Measurements from ENCODE around the gene KLHL2. TPM values are rescaled to one million over a fixed set of nuclear protein-coding genes. Genes with fewer than 3 reads are reported as not detected.
"Not testable (repeated sequence)": the region's sequence is repeated elsewhere in the genome, so short reads cannot be mapped to it uniquely, and the experiment has no call there.

KLHL2 gene
- total RNA-seq, 2 donors from 2014 or later, result 8.9 to 12.8 TPM

DNA sequence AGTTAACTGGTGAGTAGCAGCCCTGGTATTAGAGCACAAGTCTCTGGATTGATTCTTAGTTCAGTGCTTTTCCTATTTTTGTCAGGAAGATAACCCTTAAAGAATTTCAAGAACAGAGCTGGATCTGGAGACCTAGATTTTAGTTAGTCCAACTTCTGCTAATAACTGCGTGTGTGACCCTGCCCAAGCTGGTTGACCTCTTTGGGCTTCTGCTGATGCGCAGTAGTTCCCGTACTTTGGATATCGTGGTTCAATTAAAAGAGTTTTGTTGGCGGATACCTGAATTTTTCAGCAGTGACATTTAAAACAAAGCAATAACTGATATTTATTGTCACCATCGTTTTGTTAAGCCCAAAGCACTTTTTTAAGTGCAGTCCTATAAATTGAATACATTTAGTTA lies 129.4 kb downstream of the KLHL2 start:
- ATAC-seq, result no peak
- intact Hi-C loops (cut with DNase I, micrococcal nuclease), result no loop called here

DNA sequence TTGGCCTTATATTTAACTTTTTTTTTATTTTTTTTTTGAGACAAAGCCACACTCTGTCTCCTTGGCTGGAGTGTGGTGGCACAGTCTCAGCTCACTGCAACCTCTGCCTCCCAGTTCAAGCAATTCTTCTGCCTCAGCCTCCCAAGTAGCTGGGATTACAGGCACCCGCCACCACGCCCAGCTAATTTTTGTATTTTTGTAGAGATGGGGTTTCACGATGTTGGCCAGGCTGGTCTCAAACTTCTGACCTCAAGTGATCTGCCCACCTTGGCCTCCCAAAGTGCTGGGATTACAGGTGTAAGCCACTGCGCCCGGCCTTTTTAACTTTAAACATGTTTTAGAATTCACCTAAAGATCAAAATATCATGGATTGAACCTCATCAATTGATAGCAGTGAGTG lies 135.0 kb downstream of the KLHL2 start:
- DNase-seq, ATAC-seq: not testable (repeated sequence)
- intact Hi-C loops (cut with DNase I, micrococcal nuclease), result loop anchor here in 1 of 2 donors (10.0 kb wide), 1 partner anchor 208 kb away; no protein-coding TSS in a partner anchor

More for the DNA sequence above, 129.4 kb downstream of the KLHL2 start:
- no peak for DNase-seq

GRCh38 chr4:165343353-165344191 lies 136.2 kb downstream of the KLHL2 start:
- DNase-seq (peak in 1 of 2 donors; percentile 27), ATAC-seq (peak; percentile 77)
- intact Hi-C loops (cut with DNase I, micrococcal nuclease), result loop anchor here in 1 of 2 donors (10.0 kb wide), 1 partner anchor 209 kb away; no protein-coding TSS in a partner anchor

GRCh38 chr4:165345666-165346417 lies 138.5 kb downstream of the KLHL2 start:
- DNase-seq (no peak), ATAC-seq (no peak)
- intact Hi-C loops (cut with DNase I, micrococcal nuclease), result loop anchor here in 1 of 2 donors (10.0 kb wide), 1 partner anchor 211 kb away; no protein-coding TSS in a partner anchor

DNA sequence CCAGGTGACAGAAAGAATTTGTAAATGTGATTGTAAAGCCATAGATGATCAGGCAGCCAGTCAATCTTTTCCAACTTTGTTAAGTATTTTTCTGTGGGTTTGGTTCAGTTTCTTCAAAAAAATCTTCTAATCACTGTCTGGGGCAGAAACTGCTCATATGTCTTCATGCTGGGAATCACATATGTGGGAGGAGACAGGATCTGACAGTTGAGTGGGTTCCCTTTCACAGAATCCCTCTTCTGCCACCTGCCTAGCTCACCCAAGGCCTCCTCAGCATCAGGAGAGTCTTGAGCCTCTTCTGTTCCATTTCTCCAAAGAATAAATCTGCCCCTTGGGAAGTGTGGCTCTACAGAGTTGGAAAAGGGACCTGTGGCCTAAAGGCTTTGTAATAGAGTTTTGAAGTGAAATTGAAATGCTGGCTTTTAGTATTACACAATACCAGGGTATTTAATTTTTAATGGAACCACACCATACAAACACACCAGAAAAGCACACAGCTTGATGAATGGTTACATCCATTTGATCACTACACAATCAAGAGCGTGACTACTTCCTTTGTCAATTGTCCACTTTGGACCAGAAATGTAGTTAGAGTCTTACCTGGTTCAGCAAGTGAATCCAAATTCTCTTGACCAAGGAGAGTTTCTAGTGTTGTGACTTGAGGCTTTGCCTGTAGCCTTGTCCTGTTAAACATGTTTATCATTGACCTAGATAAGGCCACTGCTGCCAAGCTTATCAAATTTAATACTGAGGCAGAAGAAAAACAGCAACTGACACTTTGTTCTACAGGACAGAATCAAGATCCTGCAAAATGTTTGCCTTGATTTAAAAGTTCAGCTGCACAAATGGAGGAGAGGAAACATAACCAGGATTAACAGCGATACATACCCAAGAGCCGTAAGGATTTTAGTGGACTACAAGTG lies 140.5 kb downstream of the KLHL2 start:
- no peak for ATAC-seq
- intact Hi-C loops (cut with DNase I, micrococcal nuclease), result loop anchor here in 1 of 2 donors (10.0 kb wide), 1 partner anchor 213 kb away; no protein-coding TSS in a partner anchor
- DNase-seq, result no peak

GRCh38 chr4:165351359-165352130 lies 144.2 kb downstream of the KLHL2 start:
- ATAC-seq (no peak), DNase-seq (no peak)
- intact Hi-C loops (cut with DNase I, micrococcal nuclease), result loop anchor here in 1 of 2 donors (10.0 kb wide), 1 partner anchor 113 kb away; no protein-coding TSS in a partner anchor

DNA sequence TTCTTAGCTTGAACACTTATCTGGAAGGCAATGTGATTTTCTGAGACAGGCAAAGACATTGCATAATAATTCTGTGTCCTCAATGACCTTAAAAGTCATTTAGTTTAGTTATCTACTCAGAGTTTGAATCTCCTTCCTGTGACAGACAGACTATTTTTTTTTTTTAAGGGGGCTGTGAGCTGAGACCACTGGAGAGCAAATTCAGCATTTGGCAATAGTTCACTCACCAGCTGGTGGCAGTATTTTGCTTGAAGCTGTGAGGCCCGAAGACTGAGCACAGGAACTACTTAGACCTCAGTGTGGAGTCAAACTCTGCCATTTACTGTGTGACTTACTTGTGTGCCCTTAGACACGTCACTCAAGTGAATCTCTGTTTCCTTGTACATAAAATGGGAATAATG lies 148.5 kb downstream of the KLHL2 start:
- DNase-seq (peak in 1 of 2 donors; percentile 43), ATAC-seq (peak; percentile 79)
- intact Hi-C loops (cut with DNase I, micrococcal nuclease), result loop anchor here in 1 of 2 donors (10.0 kb wide), 1 partner anchor 109 kb away; no protein-coding TSS in a partner anchor

- no peak for DNase-seq
- no peak for ATAC-seq
- intact Hi-C loops (cut with DNase I, micrococcal nuclease), result loop anchor here in 1 of 2 donors (10.0 kb wide), 1 partner anchor 105 kb away; no protein-coding TSS in a partner anchor
These were observed 152.1 kb downstream of the KLHL2 start for GRCh38 chr4:165359506-165359905.

GRCh38 chr4:165360041-165360695 lies 152.8 kb downstream of the KLHL2 start:
- ATAC-seq, result no peak
- no peak for DNase-seq
- intact Hi-C loops (cut with DNase I, micrococcal nuclease), result no loop called here

DNA sequence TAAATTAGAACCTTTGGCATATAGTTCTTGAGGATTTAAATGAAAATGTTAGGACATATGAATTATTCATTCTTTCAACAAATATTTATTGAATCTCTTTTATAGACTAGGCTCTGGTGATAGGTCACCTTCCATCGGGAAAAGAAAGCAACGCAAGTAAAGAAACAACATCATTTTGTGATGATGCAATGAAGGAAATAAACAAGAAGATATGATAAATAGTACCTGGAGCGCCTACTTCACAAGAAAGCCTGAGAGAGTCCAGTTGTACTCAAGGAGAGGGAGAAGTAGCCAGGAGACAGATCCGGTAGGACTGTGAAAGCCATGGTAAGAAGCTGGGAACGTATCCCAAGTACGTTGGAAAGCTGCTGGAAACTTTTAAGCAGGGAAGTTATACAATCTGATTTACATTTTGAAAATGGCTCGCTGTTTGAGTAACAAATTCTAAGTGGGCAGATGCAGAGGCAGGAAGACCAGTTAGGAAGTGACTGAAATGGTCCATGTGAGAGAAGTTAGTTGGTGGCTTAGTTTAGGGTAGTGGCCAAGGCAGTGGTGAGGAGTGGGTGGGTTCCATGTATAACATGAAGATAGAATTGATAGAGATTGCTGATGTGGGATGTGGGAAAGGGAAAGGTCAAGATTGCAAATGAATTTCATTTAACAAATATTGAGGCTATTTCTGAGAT lies 153.8 kb downstream of the KLHL2 start:
- intact Hi-C loops (cut with DNase I, micrococcal nuclease), result no loop called here
- ATAC-seq, result no peak
- DNase-seq, result no peak

DNA sequence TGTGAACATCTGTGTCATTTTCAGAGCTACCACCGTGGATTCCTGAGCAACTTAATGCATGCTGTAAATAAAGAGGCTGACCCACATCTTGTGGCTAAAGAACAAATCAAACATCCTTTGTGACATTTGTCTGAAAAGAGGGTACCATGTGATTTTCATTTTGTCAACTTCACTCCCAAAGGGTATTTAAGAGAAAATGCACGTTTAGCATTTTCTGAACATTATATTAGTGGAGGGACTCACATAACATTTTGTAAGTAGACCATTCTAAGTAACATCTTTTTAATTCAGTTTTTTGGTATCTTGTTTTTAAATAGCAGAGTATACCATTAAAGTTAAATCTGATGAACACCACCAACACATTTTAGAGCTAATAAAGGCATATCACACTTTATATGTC lies 154.4 kb downstream of the KLHL2 start:
- intact Hi-C loops (cut with DNase I, micrococcal nuclease), result no loop called here
- DNase-seq, result no peak

DNA sequence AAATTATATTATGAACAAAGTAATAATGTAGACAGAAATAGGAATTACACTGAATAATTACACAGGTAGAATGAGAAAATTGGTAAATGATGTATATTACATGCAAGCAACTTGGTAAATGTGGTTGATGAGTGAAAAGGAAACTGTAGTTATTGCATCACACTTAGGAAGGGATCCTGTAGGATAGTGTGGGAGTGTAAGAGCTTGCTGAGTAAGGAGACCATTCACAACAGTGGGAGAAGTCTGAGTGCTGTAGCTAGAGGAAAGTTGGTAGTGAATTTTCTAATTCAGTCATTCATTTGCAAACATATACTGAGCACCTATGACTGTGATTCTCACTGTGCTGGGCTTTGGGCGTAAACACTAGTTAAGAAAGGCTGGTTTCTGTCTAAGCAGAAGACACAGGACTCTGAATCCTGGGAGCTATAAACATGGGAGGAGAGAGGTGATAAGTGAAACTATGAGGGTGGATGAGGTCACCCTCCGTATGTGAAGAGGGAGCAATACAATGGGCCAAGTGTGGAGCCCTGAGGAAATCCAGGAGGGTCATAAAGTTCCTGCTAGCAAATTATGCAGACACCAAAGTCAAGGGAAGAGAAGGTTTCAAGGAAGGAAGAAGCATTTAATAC lies 157.2 kb downstream of the KLHL2 start:
- intact Hi-C loops (cut with DNase I, micrococcal nuclease), result no loop called here
- DNase-seq, result peak; percentile 22 to 65
- ATAC-seq, result peak; percentile 99

More for the DNA sequence above, 154.4 kb downstream of the KLHL2 start:
- ATAC-seq, result no peak

DNA sequence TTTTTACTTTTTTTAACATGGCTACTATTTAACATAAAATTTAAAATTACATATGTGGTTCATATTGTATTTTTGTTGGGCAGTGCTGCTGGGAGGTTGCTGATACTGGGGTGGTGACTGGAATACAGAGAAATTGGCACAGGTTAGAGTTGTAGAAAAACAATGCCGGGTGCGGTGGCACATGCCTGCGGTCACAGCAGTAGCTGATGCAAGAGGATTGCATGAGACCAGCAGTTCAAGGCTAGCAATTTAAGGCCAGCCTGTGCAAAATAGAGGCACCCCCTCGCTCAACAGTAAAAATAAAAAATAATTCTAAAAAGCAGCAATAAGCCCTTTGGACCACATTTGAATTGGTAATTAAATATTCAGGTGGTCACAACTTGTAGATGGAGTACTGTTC lies 159.7 kb downstream of the KLHL2 start:
- intact Hi-C loops (cut with DNase I, micrococcal nuclease), result no loop called here
- ATAC-seq, result no peak
- DNase-seq, result no peak

- ATAC-seq, result no peak
- intact Hi-C loops (cut with DNase I, micrococcal nuclease), result no loop called here
- no peak for DNase-seq
These were observed 160.8 kb downstream of the KLHL2 start for GRCh38 chr4:165368114-165368513.

DNA sequence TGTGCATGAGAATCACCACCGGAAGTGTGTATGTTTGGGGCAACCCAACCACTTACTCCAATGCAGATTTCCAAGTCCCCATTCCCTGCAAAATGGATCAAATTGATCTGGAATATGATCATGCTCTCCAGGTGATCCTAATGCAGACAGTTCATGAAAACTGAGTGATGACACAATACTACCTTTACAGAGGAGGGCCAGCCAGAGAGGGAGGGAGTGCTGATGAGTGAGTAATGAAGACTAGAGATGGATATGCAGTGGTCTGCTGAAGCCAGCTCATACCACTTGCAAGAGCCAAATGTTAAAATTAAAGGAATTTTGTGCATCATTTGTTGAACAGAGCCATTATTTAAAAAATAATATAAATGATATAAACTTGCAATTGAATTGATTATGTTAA lies 161.2 kb downstream of the KLHL2 start:
- no peak for ATAC-seq
- no peak for DNase-seq
- intact Hi-C loops (cut with DNase I, micrococcal nuclease), result no loop called here

GRCh38 chr4:165369522-165369921 lies 162.2 kb downstream of the KLHL2 start:
- peak; percentile 58 for ATAC-seq
- intact Hi-C loops (cut with DNase I, micrococcal nuclease), result no loop called here
- DNase-seq, result no peak
